ENCODE measurements around the gene OLFM2. TPM values are rescaled to one million over a fixed set of nuclear protein-coding genes. Genes with fewer than 3 reads are reported as not detected.

OLFM2 gene
- total RNA-seq, 1 experiment from 2014 or later, result 19.9 TPM

- H3K4me1 ChIP-seq (ENCODE audit: control insufficient read depth in 1 of 2, insufficient read depth in 2 of 2, low read length in 2 of 2), result peaks cover 4 to 17% of the 10 kb centered on the region in 2 experiments
- ATAC-seq (no peak), DNase-seq (ENCODE audit: low read depth, low spot score) (no peak)
- no peak overlapping the region for H3K9ac ChIP-seq (ENCODE audit: low read length)
- H3K27ac ChIP-seq (ENCODE audit: low read depth, low read length), result no peak overlapping the region
- ChIA-PET POLR2A (no interaction called here), CTCF (no interaction called here), RAD21 (ENCODE audit: low non-redundant PET in 1 of 2, low total read pairs in 2 of 2, uncharacterized antibody in 2 of 2, unreplicated experiment in 2 of 2) (no interaction called here)
- no peak overlapping the region for H2AFZ ChIP-seq (ENCODE audit: low read depth, low read length, poor library complexity, severe bottlenecking)
- no peak overlapping the region for H3K4me2 ChIP-seq (ENCODE audit: low read length)
- H4K20me1 ChIP-seq (ENCODE audit: insufficient read depth), result no peaks in the 10 kb centered on the region
- no TSS peak for BruUV-seq (replicated peaks)
- H3K9me3 ChIP-seq (ENCODE audit: control insufficient read depth in 1 of 2, insufficient read depth in 1 of 2, low read depth in 1 of 2, low read length in 2 of 2), result peaks cover 0 to 10% of the 10 kb centered on the region in 2 experiments; a peak in 1 of 4 replicates
- no peaks in the 10 kb centered on the region for H3K9me2 ChIP-seq (ENCODE audit: insufficient read depth)
- TF ChIP-seq EZH2 (IDR thresholded peaks at IDR 0.05) (no peak), CTCF (IDR thresholded peaks at IDR 0.05 in 2 of 3, conservative IDR thresholded peaks at IDR 0.05 in 1 of 3; ENCODE audit: borderline replicate concordance in 1 of 3, insufficient read depth in 1 of 3, low read depth in 2 of 3, low read length in 2 of 3) (no peak)
- intact Hi-C loops (cut with micrococcal nuclease), result no loop called here
- no peaks in the 10 kb centered on the region for H3K79me2 ChIP-seq (ENCODE audit: insufficient read depth, low read length)
- no peaks in the 10 kb centered on the region for H3K36me3 ChIP-seq (ENCODE audit: control insufficient read depth in 1 of 2, insufficient read depth in 2 of 2, low read length in 2 of 2)
- no peaks in the 10 kb centered on the region for H3K27me3 ChIP-seq (ENCODE audit: insufficient read depth, low read length)
- H3K4me3 ChIP-seq (replicated peaks in 1 of 2; ENCODE audit: low read depth in 1 of 2, low read length in 2 of 2), result no peak overlapping the region
These were observed 4.9 kb upstream of the OLFM2 start for GRCh38 chr19:9941231-9941630.

- peaks cover 0 to 10% of the 10 kb centered on the region in 2 experiments; a peak in 1 of 4 replicates for H3K9me3 ChIP-seq (ENCODE audit: control insufficient read depth in 1 of 2, insufficient read depth in 1 of 2, low read depth in 1 of 2, low read length in 2 of 2)
- H3K9me2 ChIP-seq (ENCODE audit: insufficient read depth), result no peaks in the 10 kb centered on the region
- DNase-seq (ENCODE audit: low read depth, low spot score) (no peak), ATAC-seq (no peak)
- H3K4me1 ChIP-seq (ENCODE audit: control insufficient read depth in 1 of 2, insufficient read depth in 2 of 2, low read length in 2 of 2), result peaks cover 4 to 19% of the 10 kb centered on the region in 2 experiments
- ChIA-PET POLR2A (no interaction called here), RAD21 (ENCODE audit: low non-redundant PET in 1 of 2, low total read pairs in 2 of 2, uncharacterized antibody in 2 of 2, unreplicated experiment in 2 of 2) (no interaction called here), CTCF (no interaction called here)
- no peaks in the 10 kb centered on the region for H4K20me1 ChIP-seq (ENCODE audit: insufficient read depth)
- TF ChIP-seq REST (IDR thresholded peaks at IDR 0.05; ENCODE audit: low read depth), result no peak
- H3K4me2 ChIP-seq (ENCODE audit: low read length), result no peak overlapping the region
- no peak overlapping the region for H2AFZ ChIP-seq (ENCODE audit: low read depth, low read length, poor library complexity, severe bottlenecking)
- H3K9ac ChIP-seq (ENCODE audit: low read length), result no peak overlapping the region
- no peak overlapping the region for H3K27ac ChIP-seq (ENCODE audit: low read depth, low read length)
- intact Hi-C loops (cut with micrococcal nuclease), result no loop called here
- no peaks in the 10 kb centered on the region for H3K79me2 ChIP-seq (ENCODE audit: insufficient read depth, low read length)
- H3K36me3 ChIP-seq (ENCODE audit: control insufficient read depth in 1 of 2, insufficient read depth in 2 of 2, low read length in 2 of 2), result no peaks in the 10 kb centered on the region
- no peak overlapping the region for H3K4me3 ChIP-seq (replicated peaks in 1 of 2; ENCODE audit: low read depth in 1 of 2, low read length in 2 of 2)
- H3K27me3 ChIP-seq (ENCODE audit: insufficient read depth, low read length), result no peaks in the 10 kb centered on the region
- no TSS peak for BruUV-seq (replicated peaks)
These were observed 4.5 kb upstream of the OLFM2 start for GRCh38 chr19:9940778-9941177.
